PC-3 (cell line): ENCODE data around the gene PLXNA2.

Source experiments
- EZH2phosphoT487 ChIP-seq: fragments of 300-600 bp; sonication (generic); IDR thresholded peaks from 2 replicates; pipeline ENCODE4 v1.6.1; 2018; ENCODE audit warnings: mild to moderate bottlenecking, antibody characterized with exemption, low read length, borderline replicate concordance
- TF ChIP-seq, protein P1 (sequence below): fragments of 300-600 bp; sonication (generic); conservative IDR thresholded peaks from 2 replicates; pipeline ENCODE4 v1.5.1; 2017; ENCODE audit warnings: antibody characterized with exemption, low read depth, mild to moderate bottlenecking, low read length

DNA sequence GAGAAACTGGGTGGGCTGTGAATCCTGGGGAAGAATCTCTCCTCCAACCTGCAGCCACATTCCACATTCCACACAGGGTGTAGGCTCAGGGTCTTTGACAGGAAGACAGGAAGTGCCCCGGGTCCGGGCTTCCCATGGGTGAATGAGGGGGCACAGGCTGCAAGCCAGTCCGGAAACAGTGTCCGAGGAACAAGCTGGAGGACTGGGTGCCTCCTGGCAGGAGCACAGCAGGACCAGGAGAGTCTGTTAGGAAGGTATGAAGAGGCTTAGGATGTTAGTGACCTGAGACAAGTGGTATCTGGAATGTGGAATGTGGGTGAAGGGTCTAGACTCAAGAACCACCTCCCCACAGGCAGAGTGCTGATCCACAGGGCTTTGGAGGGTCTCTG is 212.3 kb downstream of the PLXNA2 start:
- TF ChIP-seq, protein P1, sequence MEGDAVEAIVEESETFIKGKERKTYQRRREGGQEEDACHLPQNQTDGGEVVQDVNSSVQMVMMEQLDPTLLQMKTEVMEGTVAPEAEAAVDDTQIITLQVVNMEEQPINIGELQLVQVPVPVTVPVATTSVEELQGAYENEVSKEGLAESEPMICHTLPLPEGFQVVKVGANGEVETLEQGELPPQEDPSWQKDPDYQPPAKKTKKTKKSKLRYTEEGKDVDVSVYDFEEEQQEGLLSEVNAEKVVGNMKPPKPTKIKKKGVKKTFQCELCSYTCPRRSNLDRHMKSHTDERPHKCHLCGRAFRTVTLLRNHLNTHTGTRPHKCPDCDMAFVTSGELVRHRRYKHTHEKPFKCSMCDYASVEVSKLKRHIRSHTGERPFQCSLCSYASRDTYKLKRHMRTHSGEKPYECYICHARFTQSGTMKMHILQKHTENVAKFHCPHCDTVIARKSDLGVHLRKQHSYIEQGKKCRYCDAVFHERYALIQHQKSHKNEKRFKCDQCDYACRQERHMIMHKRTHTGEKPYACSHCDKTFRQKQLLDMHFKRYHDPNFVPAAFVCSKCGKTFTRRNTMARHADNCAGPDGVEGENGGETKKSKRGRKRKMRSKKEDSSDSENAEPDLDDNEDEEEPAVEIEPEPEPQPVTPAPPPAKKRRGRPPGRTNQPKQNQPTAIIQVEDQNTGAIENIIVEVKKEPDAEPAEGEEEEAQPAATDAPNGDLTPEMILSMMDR = no peak
- TF ChIP-seq EZH2phosphoT487 = no peak
